Measurements from ENCODE around the gene ARHGAP45. TPM values are rescaled to one million over a fixed set of nuclear protein-coding genes. Genes with fewer than 3 reads are reported as not detected.

The ARHGAP45 gene
- total and polyA plus RNA-seq, 5 experiments from 2014 or later = 261 to 1,060 (median 681) TPM

DNA sequence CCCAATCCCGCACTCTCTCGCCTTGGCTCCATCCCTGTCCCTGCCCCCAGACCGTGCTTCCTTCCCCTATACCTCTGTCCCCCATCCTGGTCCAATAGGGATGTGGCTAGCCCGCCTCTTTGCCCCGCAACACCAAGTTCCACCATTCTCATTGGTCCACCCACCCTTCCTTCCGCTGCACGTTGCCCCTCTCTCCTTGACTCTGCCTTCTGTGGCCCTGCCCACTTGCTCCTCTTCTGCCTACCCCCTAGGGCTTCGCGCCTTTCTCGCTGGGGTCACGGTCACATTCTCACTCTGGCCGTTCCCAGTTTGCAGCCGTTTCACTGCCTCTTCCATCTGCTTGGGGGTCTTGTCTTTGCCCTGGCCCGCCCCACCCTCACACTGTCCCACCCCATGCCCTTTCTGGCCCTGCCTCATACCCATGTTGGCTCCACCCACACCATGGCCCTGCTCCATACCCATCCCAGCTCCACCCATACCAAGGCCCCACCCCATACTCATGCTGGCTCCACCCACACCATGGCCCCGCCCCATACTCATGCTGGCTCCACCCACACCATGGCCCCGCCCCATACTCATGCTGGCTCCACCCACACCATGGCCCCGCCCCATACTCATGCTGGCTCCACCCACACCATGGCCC, 4.5 kb upstream of the ARHGAP45 start:
- ATAC-seq (no peak), DNase-seq (peak in 1 of 10 donors; percentile 41)
- Mint-ChIP-seq H3K27me3 (no peaks in the 10 kb centered on the region), H3K36me3 (peaks cover 2 to 23% (median 21%) of the 10 kb centered on the region in 3 donors), H3K27ac (peak overlapping the region in 1 of 10 donors; percentile 65), H3K9me3 (peaks cover 0 to 20% (median 5%) of the 10 kb centered on the region in 9 donors), H3K4me1 (peaks cover 14 to 44% (median 38%) of the 10 kb centered on the region in 4 donors), H3K4me3 (no peak overlapping the region)
- POLR2A ChIA-PET = interaction anchor here (0.7 to 31.7 kb wide), 3 partner anchors 19 to 529 kb away, joined by 4 to 2279 read pairs (median 768); partner anchors contain the start of gene ABCA7

DNA sequence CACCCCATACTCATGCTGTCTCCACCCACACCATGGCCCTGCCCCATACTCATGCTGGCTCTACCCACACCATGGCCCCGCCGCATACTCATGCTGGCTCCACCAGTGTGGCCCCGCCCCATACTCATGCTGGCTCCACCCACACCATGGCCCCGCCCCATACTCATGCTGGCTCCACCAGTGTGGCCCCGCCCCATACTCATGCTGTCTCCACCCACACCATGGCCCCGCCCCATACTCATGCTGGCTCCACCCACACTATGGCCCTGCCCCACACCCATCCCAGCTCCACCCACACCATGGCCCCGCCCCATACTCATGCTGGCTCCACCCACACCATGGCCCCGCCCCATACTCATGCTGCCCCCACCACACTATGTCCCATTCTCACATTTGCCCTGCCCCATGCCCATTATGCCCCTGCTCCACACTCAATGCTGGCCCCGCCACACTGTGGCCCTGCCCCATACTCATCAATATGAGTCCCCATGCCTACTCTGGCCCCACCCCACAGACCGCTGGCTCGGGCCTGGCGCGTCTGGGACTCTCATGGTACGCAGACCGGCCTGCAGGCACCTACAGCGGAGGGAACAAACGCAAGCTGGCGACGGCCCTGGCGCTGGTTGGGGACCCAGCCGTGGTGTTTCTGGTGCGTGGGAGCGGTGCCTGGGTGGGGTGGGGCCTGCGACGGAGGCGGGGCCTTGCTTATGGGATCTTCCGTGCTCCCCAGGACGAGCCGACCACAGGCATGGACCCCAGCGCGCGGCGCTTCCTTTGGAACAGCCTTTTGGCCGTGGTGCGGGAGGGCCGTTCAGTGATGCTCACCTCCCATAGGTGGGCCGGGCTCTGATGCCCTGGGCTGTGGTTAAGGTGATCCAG, 3.7 kb upstream of the ARHGAP45 start:
- Mint-ChIP-seq H3K36me3 (peaks cover 0 to 18% (median 13%) of the 10 kb centered on the region in 3 donors), H3K9me3 (peaks cover 0 to 13% (median 0%) of the 10 kb centered on the region in 9 donors), H3K27ac (peak overlapping the region in 2 of 10 donors; percentile 44 to 70), H3K4me1 (peaks cover 9 to 37% (median 30%) of the 10 kb centered on the region in 4 donors), H3K27me3 (no peaks in the 10 kb centered on the region), H3K4me3 (peak overlapping the region in 3 of 10 donors; percentile 24 to 92 (median 42))
- POLR2A ChIA-PET = interaction anchor here (0.7 to 31.7 kb wide), 6 partner anchors 8 to 528 kb away, joined by 4 to 2279 read pairs (median 694); partner anchors contain the start of genes ABCA7, CNN2, GPX4 and POLR2E
- peak in 9 of 10 donors; percentile 41 to 71 (median 62) for DNase-seq
- no peak for ATAC-seq

DNA sequence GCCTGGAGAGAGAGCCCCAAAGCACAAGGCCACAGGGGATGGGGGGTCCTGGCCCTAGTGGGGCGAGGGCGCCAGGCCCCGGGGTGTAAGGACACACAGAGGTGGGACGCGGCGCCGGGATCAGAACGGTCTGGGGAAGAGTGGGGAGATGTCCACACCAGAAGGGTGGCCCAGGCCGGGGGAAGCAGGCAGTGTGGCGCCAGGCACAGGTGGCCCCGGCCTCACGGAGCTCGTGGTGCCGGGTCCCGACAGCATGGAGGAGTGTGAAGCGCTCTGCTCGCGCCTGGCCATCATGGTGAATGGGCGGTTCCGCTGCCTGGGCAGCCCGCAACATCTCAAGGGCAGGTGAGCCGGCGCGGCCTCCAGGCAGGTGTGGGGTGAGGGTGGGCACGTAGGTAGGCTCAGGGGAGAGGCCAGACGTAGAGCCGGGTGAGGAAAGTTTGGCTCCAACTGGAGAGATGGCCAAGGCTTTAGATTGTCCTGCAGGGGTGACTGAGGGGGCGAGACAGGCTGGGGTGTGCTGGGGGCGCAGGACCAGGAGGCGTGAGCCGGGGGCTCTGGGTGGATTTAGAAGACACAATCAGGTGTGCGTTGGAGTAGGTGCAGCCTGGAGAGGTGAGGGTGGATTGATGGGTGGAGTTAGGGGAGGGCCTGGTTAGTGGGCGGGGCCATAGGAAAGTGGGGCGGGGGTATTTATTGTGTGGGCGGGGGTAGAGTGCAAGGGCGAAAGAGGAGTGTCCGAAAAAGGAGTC, 2.9 kb upstream of the ARHGAP45 start:
- no peaks in the 10 kb centered on the region for H3K27me3 Mint-ChIP-seq
- H3K9me3 Mint-ChIP-seq = peaks cover 0 to 8% (median 0%) of the 10 kb centered on the region in 9 donors
- peak overlapping the region in 4 of 10 donors; percentile 20 to 59 (median 44) for H3K27ac Mint-ChIP-seq
- H3K4me3 Mint-ChIP-seq = peak overlapping the region in 4 of 10 donors; percentile 26 to 92 (median 45)
- no peak for ATAC-seq
- DNase-seq = peak in 2 of 10 donors; percentile 4 to 62
- H3K4me1 Mint-ChIP-seq = peaks cover 12 to 41% (median 31%) of the 10 kb centered on the region in 4 donors
- H3K36me3 Mint-ChIP-seq = peaks cover 0 to 20% (median 13%) of the 10 kb centered on the region in 3 donors
- POLR2A ChIA-PET = interaction anchor here (0.9 to 31.7 kb wide), 11 partner anchors 8 to 80 kb away, joined by 3 to 2279 read pairs (median 27); partner anchors contain the start of genes ABCA7, CNN2, GPX4 and POLR2E

DNA sequence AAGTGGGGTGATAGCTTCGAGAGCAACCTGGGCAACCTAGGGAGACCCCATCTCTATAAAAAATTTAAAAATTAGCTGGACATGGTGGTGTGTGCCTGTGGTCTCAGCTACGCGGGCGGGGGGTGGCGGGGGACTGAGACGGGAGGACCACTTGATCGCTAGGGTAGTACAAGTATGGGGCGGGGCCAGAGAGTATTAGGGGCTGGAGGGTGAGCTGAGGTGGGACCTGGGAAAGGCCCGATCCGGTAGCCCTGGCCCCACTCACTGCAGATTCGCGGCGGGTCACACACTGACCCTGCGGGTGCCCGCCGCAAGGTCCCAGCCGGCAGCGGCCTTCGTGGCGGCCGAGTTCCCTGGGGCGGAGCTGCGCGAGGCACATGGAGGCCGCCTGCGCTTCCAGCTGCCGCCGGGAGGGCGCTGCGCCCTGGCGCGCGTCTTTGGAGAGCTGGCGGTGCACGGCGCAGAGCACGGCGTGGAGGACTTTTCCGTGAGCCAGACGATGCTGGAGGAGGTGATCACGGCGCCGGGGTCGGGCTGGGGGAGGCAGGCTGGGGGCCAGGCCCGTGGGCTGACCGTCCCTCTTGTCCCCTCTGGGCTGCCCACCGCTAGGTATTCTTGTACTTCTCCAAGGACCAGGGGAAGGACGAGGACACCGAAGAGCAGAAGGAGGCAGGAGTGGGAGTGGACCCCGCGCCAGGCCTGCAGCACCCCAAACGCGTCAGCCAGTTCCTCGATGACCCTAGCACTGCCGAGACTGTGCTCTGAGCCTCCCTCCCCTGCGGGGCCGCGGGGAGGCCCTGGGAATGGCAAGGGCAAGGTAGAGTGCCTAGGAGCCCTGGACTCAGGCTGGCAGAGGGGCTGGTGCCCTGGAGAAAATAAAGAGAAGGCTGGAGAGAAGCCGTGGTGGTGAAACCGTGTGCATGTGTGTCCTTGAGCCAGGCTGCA, 2.0 kb upstream of the ARHGAP45 start:
- ATAC-seq = peak; percentile 21 to 30
- no peaks in the 10 kb centered on the region for H3K27me3 Mint-ChIP-seq
- peaks cover 16 to 46% (median 34%) of the 10 kb centered on the region in 4 donors for H3K4me1 Mint-ChIP-seq
- peaks cover 0 to 2% (median 0%) of the 10 kb centered on the region in 9 donors for H3K9me3 Mint-ChIP-seq
- POLR2A ChIA-PET = interaction anchor here (0.6 to 31.7 kb wide), 14 partner anchors 9 to 204 kb away, joined by 3 to 2279 read pairs (median 11); partner anchors contain the start of genes ABCA7, CIRBP, CNN2 and GPX4
- peak overlapping the region; percentile 40 to 92 (median 74) for H3K4me3 Mint-ChIP-seq
- DNase-seq = peak in 9 of 10 donors; percentile 59 to 78 (median 68)
- H3K36me3 Mint-ChIP-seq = peaks cover 0 to 22% (median 9%) of the 10 kb centered on the region in 3 donors
- H3K27ac Mint-ChIP-seq = peak overlapping the region in 9 of 10 donors; percentile 76 to 94 (median 91)

DNA sequence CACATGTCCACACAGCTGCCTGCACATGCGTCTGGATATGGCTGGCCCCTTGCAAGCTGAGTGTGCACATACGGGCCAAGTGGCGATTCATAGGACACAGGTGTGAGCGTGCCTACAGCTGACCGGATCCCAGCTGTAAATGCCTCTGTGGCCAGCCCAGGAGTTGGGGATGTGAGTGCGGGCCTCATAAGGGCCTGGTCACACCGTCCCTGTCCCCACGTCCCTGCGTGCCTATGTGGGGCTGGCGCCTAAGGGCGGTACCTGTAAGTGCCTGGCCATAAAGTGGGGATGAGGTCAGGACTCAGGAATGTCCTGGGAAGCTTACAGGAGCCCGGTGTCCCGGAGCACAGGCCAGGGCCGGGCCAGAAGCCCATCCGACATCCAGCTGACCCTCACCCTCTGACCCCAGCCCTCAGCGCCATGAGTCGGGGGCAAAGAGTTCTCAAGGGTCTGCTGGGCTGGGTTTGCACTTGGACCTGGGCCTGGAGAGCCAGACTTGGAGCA, 1.3 kb upstream of the ARHGAP45 start:
- POLR2A ChIA-PET = interaction anchor here (0.6 to 31.7 kb wide), 15 partner anchors 10 to 390 kb away, joined by 3 to 2279 read pairs (median 15); partner anchors contain the start of genes ABCA7, CIRBP, CNN2 and GPX4
- Mint-ChIP-seq H3K4me3 (peak overlapping the region; percentile 42 to 92 (median 69)), H3K27me3 (no peaks in the 10 kb centered on the region), H3K36me3 (peaks cover 0 to 25% (median 11%) of the 10 kb centered on the region in 3 donors), H3K9me3 (peaks cover 0 to 2% (median 0%) of the 10 kb centered on the region in 9 donors), H3K27ac (peak overlapping the region in 9 of 10 donors; percentile 66 to 97 (median 81)), H3K4me1 (peaks cover 16 to 46% (median 36%) of the 10 kb centered on the region in 4 donors)
- no peak for ATAC-seq
- DNase-seq = peak in 2 of 10 donors; percentile 4 to 58

DNA sequence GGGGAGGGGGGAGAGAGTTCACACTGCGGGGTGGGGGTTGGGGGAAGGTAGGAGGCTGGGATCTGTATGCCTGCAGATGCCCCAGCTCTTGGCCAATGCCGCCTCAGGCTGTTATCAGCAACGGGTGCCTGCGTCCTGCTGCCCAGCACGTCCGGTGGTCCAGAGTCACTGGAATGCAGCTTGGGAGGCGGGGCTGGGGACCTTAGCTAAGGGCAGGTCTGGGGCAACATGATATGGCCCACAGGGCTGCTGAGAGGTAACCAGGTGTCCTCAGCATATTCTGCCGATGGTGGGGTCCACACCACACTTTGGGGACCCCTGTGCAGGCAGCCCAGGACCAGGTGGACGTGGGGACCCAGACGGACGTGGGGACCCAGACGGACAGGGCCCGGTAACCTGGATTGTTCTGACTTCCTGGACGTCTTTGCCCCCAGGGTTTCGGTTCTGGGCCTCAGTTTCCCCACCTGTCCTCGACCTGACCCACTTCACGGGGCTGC, 668 bp upstream of the ARHGAP45 start:
- Mint-ChIP-seq H3K4me1 (peaks cover 16 to 46% (median 38%) of the 10 kb centered on the region in 4 donors), H3K27ac (peak overlapping the region in 7 of 10 donors; percentile 74 to 97 (median 91)), H3K27me3 (no peaks in the 10 kb centered on the region), H3K36me3 (peaks cover 0 to 26% (median 11%) of the 10 kb centered on the region in 3 donors), H3K4me3 (peak overlapping the region; percentile 72 to 92 (median 79)), H3K9me3 (peaks cover 0 to 2% (median 0%) of the 10 kb centered on the region in 9 donors)
- POLR2A ChIA-PET = interaction anchor here (0.6 to 31.7 kb wide), 23 partner anchors 11 to 1022 kb away, joined by 3 to 2279 read pairs (median 8); partner anchors contain the start of genes ABCA7, CIRBP, CNN2 and GPX4
- ATAC-seq (no peak), DNase-seq (peak in 2 of 10 donors; percentile 15 to 65)

DNA sequence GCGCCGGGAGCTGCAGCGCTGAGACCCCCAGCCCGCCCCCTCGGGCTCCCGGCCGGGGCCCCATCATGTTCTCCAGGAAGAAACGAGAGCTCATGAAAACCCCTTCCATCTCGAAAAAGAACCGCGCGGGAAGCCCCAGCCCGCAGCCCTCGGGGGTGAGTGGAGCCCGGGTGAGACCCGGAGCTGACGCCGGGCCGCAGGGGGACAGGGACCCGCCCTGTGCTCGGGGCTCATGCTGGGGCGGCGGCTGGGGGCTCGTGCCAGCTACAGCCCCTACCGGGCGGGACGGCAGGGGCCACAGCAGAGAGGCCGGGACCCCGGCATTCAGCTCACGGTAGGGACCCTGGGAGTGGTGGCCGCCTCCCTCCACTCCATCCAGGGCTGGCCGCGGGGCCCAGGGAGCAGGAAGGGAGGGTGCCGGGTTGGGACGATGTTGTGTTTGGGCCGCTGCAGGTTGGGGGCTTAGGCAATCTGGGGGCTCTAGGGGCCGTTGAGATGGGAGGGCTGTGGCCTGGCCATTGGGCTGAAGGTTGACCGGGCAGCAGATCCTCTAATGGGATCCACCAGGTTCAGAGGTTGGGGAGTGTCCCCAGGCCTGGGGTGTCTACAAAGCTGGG, 482 bp downstream of the ARHGAP45 start:
- peak; percentile 60 to 90 (median 86) for DNase-seq
- H3K4me3 Mint-ChIP-seq = peak overlapping the region; percentile 89 to 99 (median 92)
- POLR2A ChIA-PET = interaction anchor here (0.5 to 31.7 kb wide), 35 partner anchors 12 to 1975 kb away, joined by 3 to 2279 read pairs (median 6); partner anchors contain the start of genes ABCA7, ATP5F1D, CIRBP and CNN2

DNA sequence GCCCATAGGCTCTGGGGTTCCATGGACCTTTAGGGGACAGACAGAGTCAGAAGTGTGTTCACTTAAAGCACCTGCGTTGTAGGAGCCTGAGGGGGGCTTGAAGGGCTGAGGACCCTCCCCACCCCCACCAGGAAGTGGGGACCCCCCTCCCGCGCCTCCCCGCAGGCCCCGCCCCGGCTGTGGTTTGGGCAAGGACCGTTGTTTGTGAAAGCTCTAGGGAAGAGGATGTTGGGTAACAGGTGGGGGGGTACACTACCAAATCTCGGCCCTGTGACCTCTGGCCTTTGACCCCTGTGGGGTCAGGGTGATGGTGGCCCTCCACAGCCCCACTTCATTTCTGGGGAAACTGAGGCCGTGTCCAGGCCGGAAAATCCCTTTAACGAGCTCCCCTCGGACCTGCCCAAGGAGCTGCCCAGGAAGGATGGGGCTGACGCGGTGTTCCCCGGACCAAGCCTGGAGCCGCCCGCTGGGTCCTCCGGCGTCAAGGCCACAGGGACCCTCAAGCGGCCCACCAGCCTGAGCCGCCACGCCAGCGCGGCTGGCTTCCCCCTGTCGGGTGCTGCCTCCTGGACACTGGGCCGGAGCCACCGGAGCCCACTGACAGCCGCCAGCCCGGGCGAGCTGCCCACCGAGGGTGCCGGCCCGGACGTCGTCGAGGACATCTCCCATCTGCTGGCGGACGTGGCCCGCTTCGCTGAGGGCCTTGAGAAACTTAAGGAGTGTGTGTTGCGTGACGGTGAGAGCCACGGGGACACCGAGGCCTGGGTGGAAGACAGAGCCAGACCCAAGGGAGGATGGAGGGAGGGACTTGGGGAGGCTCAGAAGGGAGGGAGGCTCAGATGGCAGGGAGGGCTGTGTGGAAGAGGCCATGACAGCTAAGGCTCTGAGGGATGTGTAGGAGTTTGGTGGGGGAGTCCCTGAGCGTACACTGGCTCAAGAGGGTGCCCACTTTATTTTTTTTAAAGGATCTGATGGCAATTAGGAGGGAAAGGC, 1.3 kb downstream of the ARHGAP45 start:
- POLR2A ChIA-PET = interaction anchor here (0.5 to 31.7 kb wide), 29 partner anchors 13 to 984 kb away, joined by 3 to 2279 read pairs (median 7); partner anchors contain the start of genes ABCA7, ATP5F1D, CIRBP and CNN2
- Mint-ChIP-seq H3K9me3 (no peaks in the 10 kb centered on the region), H3K4me3 (peak overlapping the region; percentile 89 to 99 (median 92)), H3K27ac (peak overlapping the region; percentile 89 to 99 (median 97)), H3K27me3 (no peaks in the 10 kb centered on the region), H3K4me1 (peaks cover 26 to 64% (median 55%) of the 10 kb centered on the region in 4 donors), H3K36me3 (peaks cover 0 to 43% (median 23%) of the 10 kb centered on the region in 3 donors)
- DNase-seq (peak; percentile 66 to 95 (median 84)), ATAC-seq (peak; percentile 10 to 30)

More for the DNA sequence above, 482 bp downstream of the ARHGAP45 start:
- Mint-ChIP-seq H3K27me3 (no peaks in the 10 kb centered on the region), H3K36me3 (peaks cover 0 to 35% (median 17%) of the 10 kb centered on the region in 3 donors), H3K9me3 (no peaks in the 10 kb centered on the region), H3K27ac (peak overlapping the region; percentile 89 to 99 (median 97)), H3K4me1 (peaks cover 21 to 56% (median 47%) of the 10 kb centered on the region in 4 donors)
- ATAC-seq = peak; percentile 56 to 67

Data from naive thymus-derived CD8-positive, alpha-beta T cell (primary cell).